Naive thymus-derived CD8-positive, alpha-beta T cell (primary cell): ENCODE data around the gene GPC6. TPM values are rescaled to one million over a fixed set of nuclear protein-coding genes. Genes with fewer than 3 reads are reported as not detected.
A peak's percentile ranks its signal among the peaks of the same experiment; 100 is the strongest.

Source experiments
- ATAC-seq, 2 donors: fragments of 150-1000 bp; cut with Tn5 transposase in 1 of 2; sonication (Bioruptor Pico), chemical (Tn5 transposase) in 1 of 2; 1 replicate in 1 of 2; 2 replicates in 1 of 2; pipeline ENCODE4 v1.10.0; 2021; ENCODE audit warnings: mild to moderate bottlenecking in 2 of 2, moderate library complexity in 2 of 2
- POLR2A ChIA-PET: fragments of 350-600 bp; sonication (Branson Sonifier 250); formaldehyde crosslinking; loops from one replicate; lab custom pipeline; 2021; ENCODE audit warnings: antibody characterized with exemption; lab: Charles Lee
- DNase-seq, 10 donors: peaks; one replicate each; pipeline versions ENCODE4 v3.0.0 to v3.0.0-alpha.2; 2020 to 2022
- H3K27ac Mint-ChIP-seq, 10 donors: one replicate each; pipeline ENCODE4 v1.8.0; 2020 to 2022; ENCODE audit warnings: mild to moderate bottlenecking in 10 of 10, mixed read lengths in 10 of 10, moderate library complexity in 4 of 10, inconsistent platforms in 1 of 10
- H3K27me3 Mint-ChIP-seq, 5 donors: one replicate each; pipeline ENCODE4 v1.8.0; 2021 to 2022; ENCODE audit warnings: mixed read lengths in 5 of 5
- H3K36me3 Mint-ChIP-seq, 3 donors: one replicate each; pipeline ENCODE4 v1.8.0; 2020 to 2022; ENCODE audit warnings: mixed read lengths in 3 of 3, mild to moderate bottlenecking in 2 of 3, inconsistent platforms in 1 of 3
- H3K4me1 Mint-ChIP-seq, 4 donors: one replicate each; pipeline ENCODE4 v1.8.0; 2021 to 2022; ENCODE audit warnings: mixed read lengths in 4 of 4
- H3K4me3 Mint-ChIP-seq, 10 donors: one replicate each; pipeline ENCODE4 v1.8.0; 2020 to 2022; ENCODE audit warnings: mild to moderate bottlenecking in 10 of 10, mixed read lengths in 10 of 10, moderate library complexity in 6 of 10, inconsistent platforms in 1 of 10
- H3K9me3 Mint-ChIP-seq, 9 donors: one replicate each; pipeline ENCODE4 v1.8.0; 2020 to 2022; ENCODE audit warnings: mixed read lengths in 9 of 9, mild to moderate bottlenecking in 3 of 9, inconsistent platforms in 1 of 9, moderate library complexity in 1 of 9
- polyA plus RNA-seq, 3 donors: library from polyadenylated mRNA; unstranded; fragments of 300-500 nt; fragmentation: Illumina TruSeq; gene quantifications; one replicate each; pipeline ENCODE4 v1.2.3, GENCODE V29; 2021
- total RNA-seq, 8 experiments: library from RNA in 2 of 8; stranded (reverse) in 2 of 8; gene quantifications; one replicate each; pipeline ENCODE4 v1.2.3 and lab custom pipeline; 2021 to 2026

The GPC6 gene
- total and polyA plus RNA-seq, 5 experiments from 2014 or later = not detected

GRCh38 chr13:94408314-94409036 is 1181.9 kb downstream of the GPC6 start:
- Mint-ChIP-seq H3K27ac (no peak overlapping the region), H3K4me3 (no peak overlapping the region), H3K27me3 (peaks cover 4 to 23% (median 16%) of the 10 kb centered on the region in 5 donors), H3K4me1 (peaks cover 0 to 2% (median 0%) of the 10 kb centered on the region in 4 donors), H3K36me3 (peaks cover 0 to 5% (median 0%) of the 10 kb centered on the region in 3 donors), H3K9me3 (no peaks in the 10 kb centered on the region)
- DNase-seq (no peak), ATAC-seq (no peak)
- POLR2A ChIA-PET = no interaction called here

- POLR2A ChIA-PET = no interaction called here
- ATAC-seq (no peak), DNase-seq (no peak)
- Mint-ChIP-seq H3K36me3 (peaks cover 0 to 7% (median 4%) of the 10 kb centered on the region in 3 donors), H3K4me3 (no peak overlapping the region), H3K27me3 (peaks cover 4 to 23% (median 15%) of the 10 kb centered on the region in 5 donors), H3K4me1 (peaks cover 0 to 5% (median 0%) of the 10 kb centered on the region in 4 donors), H3K27ac (no peak overlapping the region), H3K9me3 (peaks cover 0 to 12% (median 3%) of the 10 kb centered on the region in 9 donors)
Observed at GRCh38 chr13:94411747-94412146, 1185.1 kb downstream of the GPC6 start.

- Mint-ChIP-seq H3K4me3 (no peak overlapping the region), H3K27ac (no peak overlapping the region), H3K9me3 (peaks cover 0 to 25% (median 12%) of the 10 kb centered on the region in 9 donors), H3K36me3 (peaks cover 0 to 20% (median 15%) of the 10 kb centered on the region in 3 donors), H3K4me1 (peaks cover 0 to 5% (median 2%) of the 10 kb centered on the region in 4 donors), H3K27me3 (peaks cover 4 to 23% (median 15%) of the 10 kb centered on the region in 5 donors)
- ATAC-seq (no peak), DNase-seq (no peak)
- POLR2A ChIA-PET = no interaction called here
Observed at GRCh38 chr13:94412870-94413597, 1186.4 kb downstream of the GPC6 start.

GRCh38 chr13:94413598-94413944 is 1187.0 kb downstream of the GPC6 start:
- DNase-seq = no peak
- POLR2A ChIA-PET = no interaction called here
- Mint-ChIP-seq H3K9me3 (peaks cover 0 to 28% (median 13%) of the 10 kb centered on the region in 9 donors), H3K27ac (no peak overlapping the region), H3K27me3 (peaks cover 4 to 20% (median 14%) of the 10 kb centered on the region in 5 donors), H3K36me3 (peaks cover 0 to 20% (median 17%) of the 10 kb centered on the region in 3 donors), H3K4me1 (peaks cover 3 to 7% (median 7%) of the 10 kb centered on the region in 4 donors), H3K4me3 (no peak overlapping the region)
- no peak for ATAC-seq

GRCh38 chr13:94414141-94414540 is 1187.5 kb downstream of the GPC6 start:
- peaks cover 0 to 17% (median 15%) of the 10 kb centered on the region in 3 donors for H3K36me3 Mint-ChIP-seq
- no peak overlapping the region for H3K27ac Mint-ChIP-seq
- H3K27me3 Mint-ChIP-seq = peaks cover 0 to 14% (median 10%) of the 10 kb centered on the region in 5 donors
- H3K4me1 Mint-ChIP-seq = peaks cover 9 to 13% (median 10%) of the 10 kb centered on the region in 4 donors
- peaks cover 5 to 30% (median 13%) of the 10 kb centered on the region in 9 donors for H3K9me3 Mint-ChIP-seq
- POLR2A ChIA-PET = no interaction called here
- ATAC-seq (no peak), DNase-seq (no peak)
- H3K4me3 Mint-ChIP-seq = no peak overlapping the region

- H3K36me3 Mint-ChIP-seq = peaks cover 0 to 17% (median 15%) of the 10 kb centered on the region in 3 donors
- DNase-seq = no peak
- ATAC-seq = no peak
- H3K4me1 Mint-ChIP-seq = peaks cover 12 to 19% (median 16%) of the 10 kb centered on the region in 4 donors
- no peak overlapping the region for H3K4me3 Mint-ChIP-seq
- peaks cover 5 to 30% (median 13%) of the 10 kb centered on the region in 9 donors for H3K9me3 Mint-ChIP-seq
- H3K27ac Mint-ChIP-seq = peak overlapping the region in 1 of 10 donors; percentile 33
- POLR2A ChIA-PET = no interaction called here
- H3K27me3 Mint-ChIP-seq = peaks cover 0 to 12% (median 10%) of the 10 kb centered on the region in 5 donors
Observed at GRCh38 chr13:94414708-94415107, 1188.1 kb downstream of the GPC6 start.

- no peak for DNase-seq
- Mint-ChIP-seq H3K4me1 (peaks cover 17 to 28% (median 25%) of the 10 kb centered on the region in 4 donors), H3K27ac (no peak overlapping the region), H3K4me3 (no peak overlapping the region), H3K36me3 (peaks cover 0 to 21% (median 20%) of the 10 kb centered on the region in 3 donors), H3K27me3 (peaks cover 0 to 12% (median 10%) of the 10 kb centered on the region in 5 donors), H3K9me3 (peaks cover 8 to 34% (median 16%) of the 10 kb centered on the region in 9 donors)
- ATAC-seq = no peak
- POLR2A ChIA-PET = no interaction called here
Observed at GRCh38 chr13:94415500-94416237, 1189.1 kb downstream of the GPC6 start.

GRCh38 chr13:94416454-94417080 is 1190.0 kb downstream of the GPC6 start:
- POLR2A ChIA-PET = no interaction called here
- Mint-ChIP-seq H3K4me3 (no peak overlapping the region), H3K9me3 (peaks cover 8 to 42% (median 16%) of the 10 kb centered on the region in 9 donors), H3K36me3 (peaks cover 0 to 26% (median 24%) of the 10 kb centered on the region in 3 donors), H3K4me1 (peaks cover 17 to 28% (median 25%) of the 10 kb centered on the region in 4 donors), H3K27ac (no peak overlapping the region), H3K27me3 (peaks cover 0 to 9% (median 7%) of the 10 kb centered on the region in 5 donors)
- DNase-seq (no peak), ATAC-seq (no peak)

- no peak overlapping the region for H3K4me3 Mint-ChIP-seq
- H3K27ac Mint-ChIP-seq = no peak overlapping the region
- ATAC-seq (no peak), DNase-seq (no peak)
- peaks cover 0 to 28% (median 26%) of the 10 kb centered on the region in 3 donors for H3K36me3 Mint-ChIP-seq
- peaks cover 0 to 4% (median 2%) of the 10 kb centered on the region in 5 donors for H3K27me3 Mint-ChIP-seq
- peaks cover 17 to 28% (median 25%) of the 10 kb centered on the region in 4 donors for H3K4me1 Mint-ChIP-seq
- peaks cover 8 to 46% (median 16%) of the 10 kb centered on the region in 9 donors for H3K9me3 Mint-ChIP-seq
- POLR2A ChIA-PET = no interaction called here
Observed at GRCh38 chr13:94417294-94417693, 1190.7 kb downstream of the GPC6 start.

GRCh38 chr13:94419304-94419924 is 1192.8 kb downstream of the GPC6 start:
- peaks cover 17 to 28% (median 25%) of the 10 kb centered on the region in 4 donors for H3K4me1 Mint-ChIP-seq
- peaks cover 0 to 29% (median 26%) of the 10 kb centered on the region in 3 donors for H3K36me3 Mint-ChIP-seq
- H3K27ac Mint-ChIP-seq = peak overlapping the region; percentile 61 to 93 (median 79)
- DNase-seq (peak in 3 of 10 donors; percentile 31 to 54 (median 53)), ATAC-seq (peak; percentile 79 to 86)
- H3K4me3 Mint-ChIP-seq = peak overlapping the region; percentile 20 to 83 (median 52)
- peaks cover 0 to 3% (median 0%) of the 10 kb centered on the region in 5 donors for H3K27me3 Mint-ChIP-seq
- POLR2A ChIA-PET = no interaction called here
- peaks cover 8 to 46% (median 16%) of the 10 kb centered on the region in 9 donors for H3K9me3 Mint-ChIP-seq

GRCh38 chr13:94419925-94420305 is 1193.3 kb downstream of the GPC6 start:
- H3K27ac Mint-ChIP-seq = peak overlapping the region in 8 of 10 donors; percentile 7 to 93 (median 76)
- H3K4me3 Mint-ChIP-seq = peak overlapping the region in 4 of 10 donors; percentile 2 to 83 (median 53)
- peaks cover 17 to 28% (median 25%) of the 10 kb centered on the region in 4 donors for H3K4me1 Mint-ChIP-seq
- ATAC-seq (no peak), DNase-seq (no peak)
- POLR2A ChIA-PET = no interaction called here
- peaks cover 0 to 5% (median 0%) of the 10 kb centered on the region in 5 donors for H3K27me3 Mint-ChIP-seq
- peaks cover 0 to 29% (median 26%) of the 10 kb centered on the region in 3 donors for H3K36me3 Mint-ChIP-seq
- peaks cover 8 to 46% (median 16%) of the 10 kb centered on the region in 9 donors for H3K9me3 Mint-ChIP-seq
